RWPE2 (cell line): Measurements from ENCODE around the gene UAP1L1.
"Not testable (repeated sequence)": the region's sequence is repeated elsewhere in the genome, so short reads cannot be mapped to it uniquely, and the experiment has no call there.

Source experiments
- ATAC-seq: fragments of 200-7000 bp; cut with Tn5 transposase; 3 replicates; pipeline ENCODE4 v1.9.1; 2021; ENCODE audit warnings: low read depth
- DNase-seq: peaks from one replicate; pipeline ENCODE4 v3.0.0-alpha.2; 2020; ENCODE audit warnings: low spot score
- H3K27ac ChIP-seq: fragments of 450-650 bp; 2 replicates; pipeline ENCODE4 v1.5.1; 2017; ENCODE audit warnings: mild to moderate bottlenecking; ENCODE audit not compliant: poor library complexity, severe bottlenecking
- H3K27me3 ChIP-seq: fragments of 250-450 bp; sonication (Bioruptor Pico); 2 replicates; pipeline ENCODE4 v1.5.1; 2021; ENCODE audit warnings: mild to moderate bottlenecking, moderate library complexity; ENCODE audit not compliant: insufficient read depth, poor library complexity, severe bottlenecking
- H3K36me3 ChIP-seq: fragments of 250-450 bp; sonication (Bioruptor Pico); 2 replicates; pipeline ENCODE4 v1.5.1; 2020; ENCODE audit warnings: low read depth, mild to moderate bottlenecking, moderate library complexity
- H3K4me1 ChIP-seq: fragments of 250-450 bp; sonication (Bioruptor Pico); 2 replicates; pipeline ENCODE4 v1.5.1; 2021; ENCODE audit warnings: mild to moderate bottlenecking, moderate library complexity; ENCODE audit not compliant: insufficient read depth, poor library complexity, severe bottlenecking
- H3K4me3 ChIP-seq: fragments of 250-450 bp; sonication (Bioruptor Pico); 2 replicates; pipeline ENCODE4 v1.5.1; 2021; ENCODE audit warnings: mild to moderate bottlenecking, moderate library complexity; ENCODE audit not compliant: severe bottlenecking
- H3K9me3 ChIP-seq: fragments of 250-450 bp; sonication (Bioruptor Pico); 2 replicates; pipeline ENCODE4 v1.5.1; 2021; ENCODE audit warnings: mild to moderate bottlenecking, moderate library complexity; ENCODE audit not compliant: severe bottlenecking
- TF ChIP-seq, protein P1 (sequence below): fragments of 450-650 bp; IDR thresholded peaks from one replicate; pipeline ENCODE4 v1.5.1; 2017; ENCODE audit warnings: mild to moderate bottlenecking, moderate library complexity; ENCODE audit not compliant: poor library complexity, severe bottlenecking

The UAP1L1 gene

DNA sequence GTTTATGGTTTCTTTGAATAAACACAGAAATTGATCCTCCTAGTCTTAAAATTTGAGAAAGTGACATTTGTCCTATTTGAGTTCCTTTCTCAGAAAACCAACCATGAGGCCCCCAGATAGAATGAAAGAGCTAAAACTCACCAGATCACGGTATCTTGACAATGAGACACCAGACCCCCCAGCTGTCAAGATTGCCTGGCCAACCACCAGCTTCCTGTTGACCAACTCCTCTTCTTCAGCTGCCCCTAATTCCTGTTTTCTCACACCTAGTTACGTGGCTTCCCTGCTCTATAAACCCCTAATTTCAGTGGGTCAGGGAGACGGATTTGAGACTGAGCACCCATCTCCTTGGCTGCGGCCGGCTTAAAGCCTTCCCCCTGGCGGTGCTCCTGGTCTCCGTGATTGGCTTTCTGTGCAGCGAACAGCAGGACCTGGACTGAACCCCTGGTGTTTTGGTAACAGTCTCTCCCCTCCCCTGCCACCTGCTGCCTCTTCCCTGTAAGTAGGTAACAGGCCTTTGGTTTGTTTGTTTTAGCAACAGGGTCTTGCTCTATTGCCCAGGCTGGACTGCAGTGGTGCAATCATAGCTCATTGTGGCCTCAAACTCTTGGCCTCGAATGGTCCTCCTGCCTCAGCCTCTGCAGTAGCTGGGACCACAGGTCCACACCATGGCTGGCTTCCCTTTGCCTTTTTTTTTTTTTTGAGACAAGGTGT, 18.6 kb upstream of the UAP1L1 start:
- no peak for ATAC-seq
- Histone ChIP-seq H3K4me3 (no peak overlapping the region), H3K27ac (no peak overlapping the region), H3K9me3 (no peaks in the 10 kb centered on the region), H3K27me3 (no peaks in the 10 kb centered on the region), H3K36me3 (no peaks in the 10 kb centered on the region), H3K4me1 (peaks cover 16% of the 10 kb centered on the region)
- DNase-seq, result no peak
- TF ChIP-seq, protein P1, sequence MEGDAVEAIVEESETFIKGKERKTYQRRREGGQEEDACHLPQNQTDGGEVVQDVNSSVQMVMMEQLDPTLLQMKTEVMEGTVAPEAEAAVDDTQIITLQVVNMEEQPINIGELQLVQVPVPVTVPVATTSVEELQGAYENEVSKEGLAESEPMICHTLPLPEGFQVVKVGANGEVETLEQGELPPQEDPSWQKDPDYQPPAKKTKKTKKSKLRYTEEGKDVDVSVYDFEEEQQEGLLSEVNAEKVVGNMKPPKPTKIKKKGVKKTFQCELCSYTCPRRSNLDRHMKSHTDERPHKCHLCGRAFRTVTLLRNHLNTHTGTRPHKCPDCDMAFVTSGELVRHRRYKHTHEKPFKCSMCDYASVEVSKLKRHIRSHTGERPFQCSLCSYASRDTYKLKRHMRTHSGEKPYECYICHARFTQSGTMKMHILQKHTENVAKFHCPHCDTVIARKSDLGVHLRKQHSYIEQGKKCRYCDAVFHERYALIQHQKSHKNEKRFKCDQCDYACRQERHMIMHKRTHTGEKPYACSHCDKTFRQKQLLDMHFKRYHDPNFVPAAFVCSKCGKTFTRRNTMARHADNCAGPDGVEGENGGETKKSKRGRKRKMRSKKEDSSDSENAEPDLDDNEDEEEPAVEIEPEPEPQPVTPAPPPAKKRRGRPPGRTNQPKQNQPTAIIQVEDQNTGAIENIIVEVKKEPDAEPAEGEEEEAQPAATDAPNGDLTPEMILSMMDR, result no peak

DNA sequence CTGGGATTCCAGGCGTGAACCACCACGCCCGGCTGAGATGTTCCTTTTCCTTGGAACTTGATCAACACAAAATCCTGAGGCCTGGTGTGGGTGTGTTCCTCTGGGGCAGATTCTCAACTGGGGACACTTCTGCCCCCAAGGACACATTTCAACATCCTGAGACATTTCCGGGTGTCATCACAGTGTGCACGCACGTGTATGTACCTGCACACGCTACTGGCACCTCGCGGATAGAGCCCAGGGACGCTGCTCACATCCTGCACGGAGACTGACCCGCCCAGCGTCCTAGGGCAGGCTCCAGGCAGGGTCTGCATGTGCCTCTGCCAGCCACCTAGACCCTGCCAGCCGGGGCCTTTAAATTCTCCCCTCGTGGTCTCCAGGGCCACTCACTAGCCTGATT, 14.9 kb upstream of the UAP1L1 start:
- H3K27me3 ChIP-seq, result no peaks in the 10 kb centered on the region
- peak; percentile 52; the same call in 2 of the 3 replicates for ATAC-seq
- H3K9me3 ChIP-seq, result no peaks in the 10 kb centered on the region
- peaks cover 9% of the 10 kb centered on the region for H3K4me1 ChIP-seq
- H3K4me3 ChIP-seq, result no peak overlapping the region
- no peak for DNase-seq
- no peaks in the 10 kb centered on the region for H3K36me3 ChIP-seq
- TF ChIP-seq, protein P1, result no peak
- peak overlapping the region; percentile 42 for H3K27ac ChIP-seq

DNA sequence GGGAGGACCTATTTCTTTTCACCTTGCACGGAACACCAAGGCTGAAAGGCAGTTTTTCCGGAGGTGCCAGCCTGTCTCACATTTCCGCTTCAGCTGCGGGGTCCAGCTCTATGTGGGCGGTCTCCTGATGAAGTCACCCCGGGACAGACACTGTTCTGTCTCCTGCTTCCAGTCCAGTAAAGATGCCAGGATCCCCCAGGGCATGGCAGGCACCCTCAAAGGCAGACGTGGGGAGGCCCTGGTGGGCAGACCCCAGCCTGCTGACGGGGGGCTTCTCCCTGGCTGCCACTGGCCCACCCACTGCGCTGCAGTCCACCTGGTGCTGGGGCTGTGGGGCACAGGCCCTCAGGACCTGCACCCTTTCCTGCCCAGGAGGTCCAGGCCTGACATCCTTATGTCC, 14.5 kb upstream of the UAP1L1 start:
- peak overlapping the region; percentile 42 for H3K27ac ChIP-seq

DNA sequence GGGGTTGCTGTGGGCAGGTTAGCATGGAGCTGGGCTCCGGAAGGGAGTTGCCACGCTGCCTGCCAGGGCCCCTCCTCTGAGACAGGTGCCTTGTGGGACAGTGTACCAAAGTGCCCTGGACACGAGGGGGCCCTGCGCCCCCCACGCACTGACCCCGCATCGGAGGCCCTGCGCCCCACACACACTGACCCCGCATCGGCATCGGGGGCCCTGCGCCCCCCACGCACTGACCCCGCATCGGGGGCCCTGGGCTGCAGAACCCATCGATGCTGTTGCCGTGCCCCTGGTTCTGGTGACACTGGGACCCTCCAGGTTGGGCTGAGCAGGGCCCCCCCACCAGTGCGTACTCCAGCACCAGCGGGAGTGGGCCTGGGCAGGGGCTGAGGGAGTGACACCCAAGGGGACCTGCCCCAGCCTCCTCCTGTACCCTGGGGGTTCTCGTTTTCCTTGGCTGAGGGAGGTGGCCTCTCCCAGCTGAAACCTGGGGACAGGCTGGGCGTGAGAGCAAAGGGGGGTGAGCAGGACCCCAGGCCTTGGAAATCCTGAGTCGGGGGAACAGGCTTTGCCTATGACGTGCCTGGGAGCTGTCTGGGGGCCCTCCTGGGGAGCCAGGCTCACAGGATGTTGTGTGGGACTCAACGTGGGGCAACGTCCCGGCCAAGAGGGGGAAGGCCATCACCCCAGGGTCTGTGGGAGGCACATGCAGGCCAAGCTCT, 13.8 kb upstream of the UAP1L1 start:
- Histone ChIP-seq H3K9me3 (no peaks in the 10 kb centered on the region), H3K4me3 (no peak overlapping the region), H3K36me3 (no peaks in the 10 kb centered on the region), H3K27ac (no peak overlapping the region), H3K27me3 (no peaks in the 10 kb centered on the region), H3K4me1 (peaks cover 9% of the 10 kb centered on the region)
- DNase-seq (no peak), ATAC-seq (peak; percentile 13; the same call in 2 of the 3 replicates)
- TF ChIP-seq, protein P1, result no peak

More for the DNA sequence above, 14.5 kb upstream of the UAP1L1 start:
- not testable (repeated sequence) for ATAC-seq, DNase-seq, H3K27me3 ChIP-seq, H3K36me3 ChIP-seq, H3K4me1 ChIP-seq, H3K9me3 ChIP-seq, H3K4me3 ChIP-seq

- Histone ChIP-seq H3K36me3 (no peaks in the 10 kb centered on the region), H3K9me3 (no peaks in the 10 kb centered on the region), H3K4me1 (peaks cover 9% of the 10 kb centered on the region), H3K4me3 (no peak overlapping the region), H3K27ac (no peak overlapping the region), H3K27me3 (no peaks in the 10 kb centered on the region)
- ATAC-seq (peak; percentile 43; the same call in 2 of the 3 replicates), DNase-seq (no peak)
- TF ChIP-seq, protein P1, result peak; percentile 92
These were observed 13.1 kb upstream of the UAP1L1 start for GRCh38 chr9:137064027-137064879.
